DMS 273 (cell line): Measurements from ENCODE around the gene CEP128.
A peak's percentile ranks its signal among the peaks of the same experiment; 100 is the strongest.

ENCODE experiments used
- DNase-seq: peaks from one replicate; lab custom pipeline; 2025; ENCODE audit not compliant: unreplicated experiment; lab: John Stamatoyannopoulos, UW

The CEP128 gene

GRCh38 chr14:80941241-80942185 is at the start of gene CEP128:
Gene CEP128, minus strand, starts transcription at chr14:80941738.
- DNase-seq: peak; percentile 99

GRCh38 chr14:80988735-80989429 is 47.3 kb upstream of the CEP128 start:
- no peak for DNase-seq

GRCh38 chr14:80988192-80988591 is 46.7 kb upstream of the CEP128 start:
- no peak for DNase-seq

GRCh38 chr14:80987235-80988032 is 45.9 kb upstream of the CEP128 start:
- peak; percentile 90 for DNase-seq

- no peak for DNase-seq
These were observed 41.2 kb upstream of the CEP128 start for GRCh38 chr14:80982711-80983110.

GRCh38 chr14:80981673-80982072 is 40.1 kb upstream of the CEP128 start:
- DNase-seq: no peak

GRCh38 chr14:80981156-80981555 is 39.6 kb upstream of the CEP128 start:
- DNase-seq: no peak

- no peak for DNase-seq
These were observed 38.4 kb upstream of the CEP128 start for GRCh38 chr14:80979951-80980350.

- peak; percentile 57 for DNase-seq
These were observed 36.9 kb upstream of the CEP128 start for GRCh38 chr14:80978403-80978802.

- peak; percentile 54 for DNase-seq
These were observed 35.7 kb upstream of the CEP128 start for GRCh38 chr14:80977221-80977620.

- peak; percentile 42 for DNase-seq
These were observed 33.1 kb upstream of the CEP128 start for GRCh38 chr14:80974679-80975078.

GRCh38 chr14:80973931-80974641 is 32.5 kb upstream of the CEP128 start:
- DNase-seq: peak; percentile 97

- peak; percentile 25 for DNase-seq
These were observed 23.5 kb upstream of the CEP128 start for GRCh38 chr14:80965037-80965436.

- peak; percentile 86 for DNase-seq
These were observed 18.0 kb upstream of the CEP128 start for GRCh38 chr14:80959496-80959895.

- DNase-seq: no peak
These were observed 17.4 kb upstream of the CEP128 start for GRCh38 chr14:80958939-80959338.

GRCh38 chr14:80958226-80958625 is 16.7 kb upstream of the CEP128 start:
- no peak for DNase-seq

- DNase-seq: no peak
These were observed 16.1 kb upstream of the CEP128 start for GRCh38 chr14:80957613-80958012.

GRCh38 chr14:80956922-80957321 is 15.4 kb upstream of the CEP128 start:
- DNase-seq: peak; percentile 85

GRCh38 chr14:80956102-80956501 is 14.6 kb upstream of the CEP128 start:
- DNase-seq: peak; percentile 36

GRCh38 chr14:80955416-80955941 is 13.9 kb upstream of the CEP128 start, which contains the start of gene TSHR:
Gene TSHR, plus strand, starts transcription at chr14:80955621. Its CDS starts 60 bp downstream, at chr14:80955681.
- peak; percentile 74 for DNase-seq
